Ecto neural progenitor cell (in vitro differentiated cells): ENCODE results near the gene KRTAP5-7.
"Not testable (repeated sequence)": the region's sequence is repeated elsewhere in the genome, so short reads cannot be mapped to it uniquely, and the experiment has no call there.

ENCODE experiments used
- DNase-seq: peaks from one replicate; pipeline ENCODE4 v3.0.0-alpha.2; 2018; ENCODE audit warnings: low spot score

The KRTAP5-7 gene

DNA sequence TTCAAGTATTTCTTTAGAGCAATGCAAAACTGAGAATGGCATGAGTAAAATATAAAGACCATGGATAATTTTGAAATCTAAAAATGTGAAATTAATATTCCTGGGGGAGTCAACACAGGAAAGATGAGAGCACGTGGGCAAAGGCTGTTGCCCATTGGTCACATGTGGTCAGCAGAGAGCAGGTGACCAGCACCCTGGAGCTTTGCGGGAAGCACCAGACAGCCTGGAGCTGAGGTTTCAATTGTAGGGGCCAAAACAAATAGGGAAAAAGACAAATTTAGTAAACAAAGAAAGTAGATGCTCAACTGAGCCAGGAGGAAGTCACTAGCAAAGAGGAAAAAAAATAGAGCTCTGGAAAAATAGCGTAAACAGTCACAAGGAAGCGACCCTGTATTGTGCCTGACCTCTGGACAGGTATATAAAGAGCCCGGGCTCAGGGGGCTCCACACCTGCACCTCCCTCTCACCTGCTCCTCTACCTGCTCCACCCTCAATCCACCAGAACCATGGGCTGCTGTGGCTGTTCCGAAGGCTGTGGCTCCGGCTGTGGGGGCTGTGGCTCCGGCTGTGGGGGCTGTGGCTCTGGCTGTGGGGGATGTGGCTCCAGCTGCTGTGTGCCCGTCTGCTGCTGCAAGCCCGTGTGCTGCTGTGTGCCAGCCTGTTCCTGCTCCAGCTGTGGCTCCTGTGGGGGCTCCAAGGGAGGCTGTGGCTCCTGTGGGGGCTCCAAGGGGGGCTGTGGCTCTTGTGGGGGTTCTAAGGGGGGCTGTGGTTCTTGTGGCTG, at the start of gene KRTAP5-7:
KRTAP5-7 (plus strand) TSS at position 472 of the 780 bp plus-strand sequence; CDS start at position 506, 34 bp downstream.
- not testable (repeated sequence) for DNase-seq

GRCh38 chr11:71477641-71478527, 49.2 kb upstream of the KRTAP5-7 start:
- peak; percentile 68 for DNase-seq

DNA sequence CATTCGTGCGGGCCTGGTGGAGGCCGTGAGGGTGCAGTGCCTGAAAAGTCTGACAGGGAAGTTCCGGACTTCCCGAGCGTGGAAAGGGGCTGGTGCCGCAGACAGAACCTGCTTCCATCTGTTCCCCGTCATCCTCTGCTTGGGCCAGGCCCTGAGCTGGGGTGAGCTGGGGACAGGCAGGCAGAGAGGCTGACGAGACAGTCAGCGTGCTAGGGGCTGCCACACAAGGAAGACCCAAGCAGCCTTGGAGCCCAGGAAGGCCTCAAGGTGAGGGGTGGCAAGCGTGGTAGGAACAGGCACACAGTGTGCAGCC, 48.6 kb upstream of the KRTAP5-7 start:
- DNase-seq = no peak

DNA sequence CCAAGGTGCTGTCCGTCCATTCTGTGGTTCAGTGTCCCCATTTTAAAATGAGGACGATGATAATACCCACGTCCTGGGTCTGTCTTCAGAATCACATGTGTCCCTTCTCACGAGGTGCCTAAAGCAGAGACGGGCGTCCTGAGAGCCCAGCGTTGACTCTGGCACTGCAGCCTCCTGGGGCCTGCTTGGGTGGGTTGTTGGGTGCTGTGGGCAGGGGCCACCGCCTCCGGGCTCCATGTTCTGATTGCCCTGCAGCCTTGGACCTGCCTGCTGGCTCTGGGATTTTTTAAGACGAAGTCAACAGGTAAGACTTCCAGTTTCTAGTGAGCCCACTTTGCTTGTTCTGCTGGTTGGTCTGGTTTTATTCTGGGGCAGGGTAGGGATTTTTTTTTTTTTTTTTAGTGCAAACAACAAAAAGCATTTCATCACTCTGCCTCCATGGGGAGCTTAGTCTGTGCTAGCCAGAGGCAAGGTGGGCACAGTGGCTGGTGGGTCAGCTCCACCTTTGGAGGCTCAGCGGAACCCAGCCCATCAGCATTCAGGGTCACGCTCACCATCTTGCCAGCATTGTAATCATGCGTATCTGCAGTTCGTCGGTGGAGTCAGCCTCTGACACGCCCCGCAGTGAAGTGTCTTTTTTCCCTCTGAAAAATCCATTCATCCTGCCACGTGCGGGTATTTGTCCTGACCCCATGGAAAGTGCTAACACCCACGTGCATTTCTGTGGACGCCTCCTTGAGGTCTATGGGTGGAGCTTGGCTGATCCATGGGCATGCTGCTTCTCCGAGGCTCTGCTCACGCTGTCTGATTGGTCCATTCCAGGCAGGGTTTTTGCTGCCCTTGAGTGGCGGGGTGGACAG, 45.7 kb upstream of the KRTAP5-7 start:
- no peak for DNase-seq

GRCh38 chr11:71482216-71482615, 44.9 kb upstream of the KRTAP5-7 start:
- no peak for DNase-seq

DNA sequence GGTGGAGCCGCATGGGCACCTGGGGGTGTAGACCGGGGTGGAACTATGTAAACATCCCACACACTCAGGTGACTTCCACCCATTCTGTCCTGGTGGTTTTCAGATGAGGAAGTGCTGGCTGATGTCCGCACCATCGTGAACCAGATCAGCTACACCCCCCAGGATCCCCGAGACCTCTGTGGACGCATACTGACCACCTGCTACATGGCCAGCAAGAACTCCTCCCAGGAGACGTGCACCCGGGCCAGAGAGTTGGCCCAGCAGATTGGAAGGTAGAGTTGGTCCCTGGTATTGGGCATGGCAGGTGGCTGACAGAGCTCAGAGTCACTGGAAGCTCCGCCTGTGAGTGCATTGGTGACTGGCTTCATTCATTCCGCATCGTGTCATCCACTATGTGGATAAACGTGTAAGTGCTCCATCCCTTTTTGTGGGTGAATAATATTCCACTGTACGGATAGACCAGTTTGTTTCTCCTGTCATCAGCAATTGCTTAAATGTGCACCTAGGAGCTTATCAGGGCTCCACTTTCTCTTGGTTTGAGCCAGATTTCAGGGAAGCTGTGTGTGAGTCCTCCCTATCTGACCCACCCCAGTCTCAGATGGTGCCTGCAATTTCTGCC, 44.2 kb upstream of the KRTAP5-7 start:
- DNase-seq = no peak

DNA sequence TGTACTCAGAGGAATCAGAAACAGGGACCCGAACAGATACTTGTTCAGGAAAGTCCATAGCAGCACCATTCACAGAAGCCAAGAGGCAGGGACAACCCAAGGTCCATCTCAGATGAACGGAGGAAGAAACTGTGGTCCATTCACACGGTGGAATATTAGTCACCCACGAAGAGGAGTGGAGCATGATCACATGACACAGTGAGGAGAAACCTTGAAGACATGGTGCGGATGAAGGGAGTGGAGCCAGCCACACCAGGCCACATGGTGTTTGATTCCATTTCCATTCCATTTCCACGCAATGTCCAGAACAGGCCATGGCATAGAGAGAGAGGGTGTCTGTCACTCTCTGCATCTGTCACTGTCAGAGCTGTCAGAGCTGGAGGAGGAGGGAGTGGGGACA, 43.4 kb upstream of the KRTAP5-7 start:
- no peak for DNase-seq

GRCh38 chr11:71484248-71485062, 42.6 kb upstream of the KRTAP5-7 start:
- no peak for DNase-seq

- DNase-seq = no peak
Measured at GRCh38 chr11:71485063-71485399, 42.0 kb upstream of the KRTAP5-7 start.

DNA sequence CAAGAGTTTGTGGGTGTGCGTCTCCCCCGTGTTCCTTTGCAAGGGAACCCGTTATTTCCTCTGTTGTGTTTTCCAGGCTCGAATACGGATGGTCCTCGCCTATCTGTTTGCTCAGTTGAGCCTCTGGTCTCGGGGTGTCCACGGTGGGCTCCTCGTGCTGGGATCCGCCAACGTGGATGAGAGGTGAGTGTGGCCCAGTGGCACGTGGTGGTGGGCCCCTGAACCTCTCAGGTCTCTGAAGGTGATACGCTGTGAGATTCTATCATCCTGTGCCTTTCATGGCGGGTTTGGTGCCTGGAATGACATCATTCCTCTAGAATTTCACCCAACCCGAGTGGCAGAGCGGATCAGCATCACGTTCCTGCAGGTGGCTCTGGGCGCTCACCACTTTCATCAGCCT, 41.6 kb upstream of the KRTAP5-7 start:
- DNase-seq = no peak

GRCh38 chr11:71486320-71486719, 40.7 kb upstream of the KRTAP5-7 start:
- no peak for DNase-seq

- no peak for DNase-seq
Measured at GRCh38 chr11:71488681-71489270, 38.3 kb upstream of the KRTAP5-7 start.

DNA sequence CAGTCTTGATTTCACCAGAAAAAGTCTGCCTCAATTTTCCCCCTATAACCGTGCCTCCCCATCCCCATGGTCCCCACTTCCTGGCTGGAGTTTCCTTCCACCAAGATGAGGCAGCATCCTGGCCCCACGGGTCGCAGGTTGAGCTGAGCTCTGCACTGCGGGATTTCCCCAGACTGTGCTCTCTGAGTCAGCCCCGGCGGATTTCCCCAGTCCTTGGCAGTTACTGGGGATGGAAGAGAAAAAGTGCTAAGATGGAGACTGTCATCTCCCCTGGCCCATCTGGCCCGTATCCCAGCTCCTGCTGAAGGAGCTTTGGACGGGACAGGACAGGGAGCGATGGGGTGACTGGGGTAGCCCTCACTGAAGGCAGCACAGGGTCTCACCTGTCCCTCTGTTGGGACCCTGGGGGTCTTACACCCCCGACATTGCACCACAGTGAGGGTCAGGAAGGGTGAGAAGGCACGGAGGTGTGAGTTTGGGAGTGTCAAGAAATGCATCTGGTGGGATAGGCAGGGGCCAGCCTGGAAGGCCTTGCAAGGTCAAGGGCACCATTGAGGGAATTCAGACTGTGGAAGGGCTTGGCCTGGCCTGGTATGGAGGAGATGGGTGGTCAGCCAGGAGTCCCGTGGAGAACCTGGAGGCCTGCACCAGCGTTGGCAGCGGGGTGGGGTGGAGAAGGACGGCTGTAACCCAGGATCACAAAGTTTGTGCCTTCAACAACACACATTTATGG, 37.6 kb upstream of the KRTAP5-7 start:
- no peak for DNase-seq

DNA sequence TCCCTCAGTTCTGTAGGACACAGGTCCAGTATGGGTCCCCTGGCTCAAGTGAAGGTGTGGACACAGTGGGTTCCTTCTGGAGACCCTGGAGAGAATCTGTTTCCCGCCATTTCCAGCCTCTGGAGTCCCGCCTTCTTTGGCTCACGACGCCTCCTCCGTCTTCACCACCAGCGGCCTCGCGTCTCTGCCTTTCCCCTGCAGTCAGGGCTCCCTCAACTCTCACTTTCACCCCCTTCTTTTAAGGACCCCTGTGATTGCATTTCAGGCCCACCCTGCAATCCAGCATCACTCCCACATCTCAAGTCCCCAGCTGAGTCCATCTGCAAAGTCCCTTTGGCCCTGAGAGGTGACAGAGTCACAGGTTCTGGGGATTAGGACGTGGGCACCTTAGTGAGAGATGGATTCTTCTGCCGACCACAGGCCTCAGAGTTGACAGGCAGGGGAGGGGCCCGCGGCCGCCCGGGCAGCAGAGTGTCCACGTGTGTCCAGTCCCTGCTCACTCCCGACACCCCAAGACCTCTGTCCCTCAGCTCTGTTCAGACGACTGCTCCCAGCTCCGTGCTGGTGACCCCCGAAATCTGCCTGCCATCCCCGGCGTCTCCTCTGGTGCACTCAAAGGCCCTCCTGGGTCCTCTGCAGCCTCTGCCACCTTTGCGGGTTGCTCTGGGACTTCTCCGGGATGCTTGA, 36.9 kb upstream of the KRTAP5-7 start:
- DNase-seq = no peak

DNA sequence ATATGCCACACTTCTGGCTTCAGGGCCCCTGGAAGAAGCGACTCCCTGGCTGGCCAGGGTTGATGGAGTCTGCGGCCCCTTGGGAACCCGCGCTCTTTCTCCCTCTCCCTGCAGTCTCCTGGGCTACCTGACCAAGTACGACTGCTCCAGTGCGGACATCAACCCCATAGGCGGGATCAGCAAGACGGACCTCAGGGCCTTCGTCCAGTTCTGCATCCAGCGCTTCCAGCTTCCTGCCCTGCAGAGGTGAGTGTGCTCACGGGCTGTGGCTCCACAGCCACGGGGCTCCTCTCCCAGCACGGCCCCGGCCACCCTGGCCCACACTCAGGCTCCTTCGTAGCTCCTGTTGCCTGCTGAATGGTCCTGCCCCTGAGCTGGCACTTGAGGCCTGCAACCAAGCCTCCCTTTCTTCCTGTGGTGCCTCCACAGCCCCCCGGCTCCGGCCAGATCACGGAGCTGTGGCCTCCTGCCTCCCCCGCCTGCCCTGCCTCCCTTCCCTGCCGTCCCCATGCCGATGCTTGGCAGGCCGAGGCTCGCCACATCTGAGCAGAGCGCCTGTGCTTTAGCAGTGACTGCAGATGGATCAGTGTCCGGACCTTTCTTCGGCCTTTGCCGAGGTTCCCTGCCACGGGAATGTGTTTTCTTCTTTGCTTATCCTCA, 36.2 kb upstream of the KRTAP5-7 start:
- no peak for DNase-seq

GRCh38 chr11:71491531-71491930, 35.5 kb upstream of the KRTAP5-7 start:
- DNase-seq = no peak

- DNase-seq = no peak
Measured at GRCh38 chr11:71491940-71492339, 35.1 kb upstream of the KRTAP5-7 start.

GRCh38 chr11:71495286-71496230, 31.5 kb upstream of the KRTAP5-7 start:
- DNase-seq = no peak
